ENCODE measurements around the gene NPAS3. TPM values are rescaled to one million over a fixed set of nuclear protein-coding genes. Genes with fewer than 3 reads are reported as not detected.

Gene NPAS3
- total RNA-seq, 1 donor from 2014 or later = 2.4 TPM

- Mint-ChIP-seq H3K27ac (ENCODE audit: unreplicated experiment) (no peak overlapping the region), H3K4me3 (ENCODE audit: unreplicated experiment) (no peak overlapping the region), H3K4me1 (ENCODE audit: low read depth, unreplicated experiment) (no peaks in the 10 kb centered on the region), H3K9me3 (ENCODE audit: unreplicated experiment) (no peaks in the 10 kb centered on the region), H3K36me3 (ENCODE audit: unreplicated experiment) (no peaks in the 10 kb centered on the region), H3K27me3 (ENCODE audit: unreplicated experiment) (no peaks in the 10 kb centered on the region)
- TF ChIP-seq CTCF (IDR thresholded peaks at IDR 0.05; ENCODE audit: partially characterized antibody, unreplicated experiment) = no peak
- no peak for DNase-seq
Measured at GRCh38 chr14:33657476-33657875, 718.8 kb downstream of the NPAS3 start.

- Mint-ChIP-seq H3K36me3 (ENCODE audit: unreplicated experiment) (no peaks in the 10 kb centered on the region), H3K4me1 (ENCODE audit: low read depth, unreplicated experiment) (no peaks in the 10 kb centered on the region), H3K4me3 (ENCODE audit: unreplicated experiment) (no peak overlapping the region), H3K27me3 (ENCODE audit: unreplicated experiment) (no peaks in the 10 kb centered on the region), H3K27ac (ENCODE audit: unreplicated experiment) (no peak overlapping the region), H3K9me3 (ENCODE audit: unreplicated experiment) (peaks cover 2% of the 10 kb centered on the region)
- TF ChIP-seq CTCF (IDR thresholded peaks at IDR 0.05; ENCODE audit: partially characterized antibody, unreplicated experiment) = no peak
- DNase-seq = no peak
Measured at GRCh38 chr14:33660248-33660647, 721.6 kb downstream of the NPAS3 start.

GRCh38 chr14:33661101-33661500 lies 722.4 kb downstream of the NPAS3 start:
- Mint-ChIP-seq H3K36me3 (ENCODE audit: unreplicated experiment) (no peaks in the 10 kb centered on the region), H3K9me3 (ENCODE audit: unreplicated experiment) (peaks cover 2% of the 10 kb centered on the region), H3K4me3 (ENCODE audit: unreplicated experiment) (no peak overlapping the region)

GRCh38 chr14:33668066-33668465 lies 729.4 kb downstream of the NPAS3 start:
- no peak for TF ChIP-seq CTCF (IDR thresholded peaks at IDR 0.05; ENCODE audit: partially characterized antibody, unreplicated experiment)
- no peak overlapping the region for H3K27ac Mint-ChIP-seq (ENCODE audit: unreplicated experiment)
- no peaks in the 10 kb centered on the region for H3K27me3 Mint-ChIP-seq (ENCODE audit: unreplicated experiment)
- H3K4me1 Mint-ChIP-seq (ENCODE audit: low read depth, unreplicated experiment) = no peaks in the 10 kb centered on the region
- no peak for DNase-seq
- no peaks in the 10 kb centered on the region for H3K36me3 Mint-ChIP-seq (ENCODE audit: unreplicated experiment)
- H3K9me3 Mint-ChIP-seq (ENCODE audit: unreplicated experiment) = peaks cover 2% of the 10 kb centered on the region
- no peak overlapping the region for H3K4me3 Mint-ChIP-seq (ENCODE audit: unreplicated experiment)

More at GRCh38 chr14:33661101-33661500, 722.4 kb downstream of the NPAS3 start:
- H3K27me3 Mint-ChIP-seq (ENCODE audit: unreplicated experiment) = no peaks in the 10 kb centered on the region
- no peak for TF ChIP-seq CTCF (IDR thresholded peaks at IDR 0.05; ENCODE audit: partially characterized antibody, unreplicated experiment)
- no peak overlapping the region for H3K27ac Mint-ChIP-seq (ENCODE audit: unreplicated experiment)
- DNase-seq = no peak
- no peaks in the 10 kb centered on the region for H3K4me1 Mint-ChIP-seq (ENCODE audit: low read depth, unreplicated experiment)

GRCh38 chr14:33669111-33669510 lies 730.4 kb downstream of the NPAS3 start:
- no peaks in the 10 kb centered on the region for H3K4me1 Mint-ChIP-seq (ENCODE audit: low read depth, unreplicated experiment)
- no peak overlapping the region for H3K4me3 Mint-ChIP-seq (ENCODE audit: unreplicated experiment)
- TF ChIP-seq CTCF (IDR thresholded peaks at IDR 0.05; ENCODE audit: partially characterized antibody, unreplicated experiment) = no peak
- no peaks in the 10 kb centered on the region for H3K36me3 Mint-ChIP-seq (ENCODE audit: unreplicated experiment)
- DNase-seq = no peak
- H3K9me3 Mint-ChIP-seq (ENCODE audit: unreplicated experiment) = no peaks in the 10 kb centered on the region
- no peak overlapping the region for H3K27ac Mint-ChIP-seq (ENCODE audit: unreplicated experiment)
- H3K27me3 Mint-ChIP-seq (ENCODE audit: unreplicated experiment) = peaks cover 2% of the 10 kb centered on the region

All from glutamatergic neuron (in vitro differentiated cells).